Measurements from ENCODE around the gene CLRN2. TPM values are rescaled to one million over a fixed set of nuclear protein-coding genes. Genes with fewer than 3 reads are reported as not detected.

Gene CLRN2
- total RNA-seq, 2 experiments from 2014 or later, result not detected

DNA sequence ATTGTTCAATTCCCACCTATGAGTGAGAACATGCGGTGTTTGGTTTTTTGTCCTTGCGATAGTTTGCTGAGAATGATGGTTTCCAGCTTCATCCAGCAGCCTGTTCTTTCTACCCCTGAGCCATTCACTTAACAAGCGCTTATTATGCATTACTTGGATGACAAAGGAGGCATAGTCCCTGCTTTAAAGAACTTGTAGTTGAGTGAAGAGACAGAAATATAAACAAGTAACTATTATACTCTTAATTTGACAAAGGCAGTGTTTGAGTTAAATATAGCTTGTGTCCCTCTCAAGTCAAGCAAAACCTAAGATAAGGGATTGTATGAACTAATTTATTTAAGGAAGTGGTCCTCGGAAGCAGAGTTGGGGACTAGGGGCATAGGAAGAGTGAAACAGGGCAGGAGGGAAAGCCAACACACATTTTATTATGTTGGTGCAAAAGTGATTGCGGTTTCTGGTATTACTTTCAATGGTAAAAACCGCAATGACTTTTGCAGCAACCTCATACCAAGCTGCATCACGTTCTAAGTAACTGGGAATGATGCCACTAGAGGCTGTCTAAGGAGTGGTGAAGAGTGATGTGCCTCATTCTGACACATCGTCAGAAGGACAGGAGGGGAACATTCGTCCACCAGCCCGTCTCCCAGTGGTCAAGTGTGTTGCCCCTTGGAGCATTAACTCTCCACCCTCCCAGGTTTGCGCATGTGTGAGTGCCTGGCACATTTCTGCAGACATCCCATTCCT is 44.9 kb upstream of the CLRN2 start:
- Histone ChIP-seq H3K4me1 (ENCODE audit: insufficient read depth, low read length, poor library complexity, severe bottlenecking) (no peaks in the 10 kb centered on the region), H3K36me3 (ENCODE audit: insufficient read depth, low read length) (no peaks in the 10 kb centered on the region), H4K20me1 (ENCODE audit: insufficient read depth, low read length) (no peaks in the 10 kb centered on the region), H3K4me2 (ENCODE audit: low read length) (no peak overlapping the region), H3K79me2 (ENCODE audit: insufficient read depth, low read depth, low read length) (no peaks in the 10 kb centered on the region), H3K9me3 (ENCODE audit: low read length) (no peaks in the 10 kb centered on the region), H3K4me3 (ENCODE audit: low read depth, low read length, poor library complexity, severe bottlenecking) (no peak overlapping the region), H2AFZ (ENCODE audit: low read length) (no peak overlapping the region), H3K27ac (ENCODE audit: low read depth, low read length, poor library complexity, severe bottlenecking) (no peak overlapping the region), H3K9me2 (ENCODE audit: insufficient read depth, low read length) (no peaks in the 10 kb centered on the region)
- intact Hi-C loops (cut with micrococcal nuclease; ENCODE audit: unreplicated experiment), result loop anchor here (5.0 to 10.0 kb wide), 3 partner anchors 315 to 1183 kb away; no protein-coding TSS in a partner anchor
- TF ChIP-seq, protein P1, sequence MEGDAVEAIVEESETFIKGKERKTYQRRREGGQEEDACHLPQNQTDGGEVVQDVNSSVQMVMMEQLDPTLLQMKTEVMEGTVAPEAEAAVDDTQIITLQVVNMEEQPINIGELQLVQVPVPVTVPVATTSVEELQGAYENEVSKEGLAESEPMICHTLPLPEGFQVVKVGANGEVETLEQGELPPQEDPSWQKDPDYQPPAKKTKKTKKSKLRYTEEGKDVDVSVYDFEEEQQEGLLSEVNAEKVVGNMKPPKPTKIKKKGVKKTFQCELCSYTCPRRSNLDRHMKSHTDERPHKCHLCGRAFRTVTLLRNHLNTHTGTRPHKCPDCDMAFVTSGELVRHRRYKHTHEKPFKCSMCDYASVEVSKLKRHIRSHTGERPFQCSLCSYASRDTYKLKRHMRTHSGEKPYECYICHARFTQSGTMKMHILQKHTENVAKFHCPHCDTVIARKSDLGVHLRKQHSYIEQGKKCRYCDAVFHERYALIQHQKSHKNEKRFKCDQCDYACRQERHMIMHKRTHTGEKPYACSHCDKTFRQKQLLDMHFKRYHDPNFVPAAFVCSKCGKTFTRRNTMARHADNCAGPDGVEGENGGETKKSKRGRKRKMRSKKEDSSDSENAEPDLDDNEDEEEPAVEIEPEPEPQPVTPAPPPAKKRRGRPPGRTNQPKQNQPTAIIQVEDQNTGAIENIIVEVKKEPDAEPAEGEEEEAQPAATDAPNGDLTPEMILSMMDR (conservative IDR thresholded peaks at IDR 0.05; ENCODE audit: low read length), result no peak
- no peak for DNase-seq (ENCODE audit: low spot score)
- BruUV-seq (replicated peaks), result no TSS peak
- ChIA-PET POLR2A (no interaction called here), CTCF (ENCODE audit: unreplicated experiment) (no interaction called here)

DNA sequence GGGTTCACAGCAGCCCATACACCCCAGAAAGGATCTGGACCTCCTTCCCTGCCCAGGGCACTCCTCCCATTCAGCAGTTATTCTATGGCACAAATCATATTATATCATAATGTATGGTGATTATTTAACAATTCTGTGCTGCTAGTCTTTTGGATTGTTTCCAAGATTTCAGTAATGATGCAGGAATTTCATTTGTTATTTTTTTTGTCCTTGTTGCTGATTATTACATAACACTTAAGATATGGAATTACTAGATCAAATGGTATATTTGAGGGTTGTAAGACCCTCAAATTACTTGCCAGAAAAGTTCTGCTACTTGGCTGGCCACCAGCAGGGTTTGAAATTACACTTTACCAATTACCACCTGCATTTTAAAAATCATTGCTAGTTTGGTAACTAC is 39.5 kb upstream of the CLRN2 start:
- Histone ChIP-seq H3K4me2 (ENCODE audit: low read length) (no peak overlapping the region), H3K9me2 (ENCODE audit: insufficient read depth, low read length) (no peaks in the 10 kb centered on the region), H3K36me3 (ENCODE audit: insufficient read depth, low read length) (no peaks in the 10 kb centered on the region), H3K4me1 (ENCODE audit: insufficient read depth, low read length, poor library complexity, severe bottlenecking) (no peaks in the 10 kb centered on the region), H3K9me3 (ENCODE audit: low read length) (no peaks in the 10 kb centered on the region), H3K79me2 (ENCODE audit: insufficient read depth, low read depth, low read length) (no peaks in the 10 kb centered on the region), H4K20me1 (ENCODE audit: insufficient read depth, low read length) (no peaks in the 10 kb centered on the region), H2AFZ (ENCODE audit: low read length) (no peak overlapping the region), H3K4me3 (ENCODE audit: low read depth, low read length, poor library complexity, severe bottlenecking) (no peak overlapping the region), H3K27ac (ENCODE audit: low read depth, low read length, poor library complexity, severe bottlenecking) (no peak overlapping the region)
- no TSS peak for BruUV-seq (replicated peaks)
- DNase-seq (ENCODE audit: low spot score), result no peak
- POLR2A ChIA-PET, result interaction anchor here (0.6 kb wide), 1 partner anchor 28 kb away, joined by 3 read pairs; no protein-coding TSS in a partner anchor
- CTCF ChIA-PET (ENCODE audit: unreplicated experiment), result no interaction called here
- TF ChIP-seq, protein P1 (conservative IDR thresholded peaks at IDR 0.05; ENCODE audit: low read length), result no peak
- TF ChIP-seq EZH2phosphoT487 (IDR thresholded peaks at IDR 0.05; ENCODE audit: borderline replicate concordance, low read depth, low read length), result no peak
- intact Hi-C loops (cut with micrococcal nuclease; ENCODE audit: unreplicated experiment), result no loop called here

DNA sequence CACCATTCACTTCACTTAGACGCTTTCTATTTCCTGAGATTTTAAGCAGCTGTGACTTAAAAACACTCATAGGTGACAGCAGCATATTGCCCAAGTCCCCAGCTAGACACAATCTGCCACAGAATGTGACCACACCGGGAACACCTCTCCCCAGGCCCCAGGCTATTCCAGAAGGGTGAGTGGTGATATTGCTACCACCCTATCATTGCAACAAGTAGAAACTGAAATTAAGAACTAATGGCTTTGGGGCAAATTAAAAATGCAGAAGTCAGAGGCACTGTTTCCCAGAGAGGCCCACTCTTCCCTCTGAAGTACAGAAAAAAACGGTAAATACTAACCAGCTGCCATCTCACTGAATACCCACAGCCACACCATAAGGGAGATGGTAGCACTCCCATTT is 38.1 kb upstream of the CLRN2 start:
- no peaks in the 10 kb centered on the region for H3K79me2 ChIP-seq (ENCODE audit: insufficient read depth, low read depth, low read length)
- H3K9me3 ChIP-seq (ENCODE audit: low read length), result no peaks in the 10 kb centered on the region
- CTCF ChIA-PET (ENCODE audit: unreplicated experiment), result no interaction called here

More for the DNA sequence above, 38.1 kb upstream of the CLRN2 start:
- TF ChIP-seq, protein P1 (conservative IDR thresholded peaks at IDR 0.05; ENCODE audit: low read length), result no peak
- no peak for TF ChIP-seq EZH2phosphoT487 (IDR thresholded peaks at IDR 0.05; ENCODE audit: borderline replicate concordance, low read depth, low read length)
- Histone ChIP-seq H3K27ac (ENCODE audit: low read depth, low read length, poor library complexity, severe bottlenecking) (no peak overlapping the region), H3K36me3 (ENCODE audit: insufficient read depth, low read length) (no peaks in the 10 kb centered on the region), H3K4me2 (ENCODE audit: low read length) (no peak overlapping the region), H2AFZ (ENCODE audit: low read length) (no peak overlapping the region), H3K4me3 (ENCODE audit: low read depth, low read length, poor library complexity, severe bottlenecking) (no peak overlapping the region), H3K4me1 (ENCODE audit: insufficient read depth, low read length, poor library complexity, severe bottlenecking) (no peaks in the 10 kb centered on the region), H4K20me1 (ENCODE audit: insufficient read depth, low read length) (no peaks in the 10 kb centered on the region), H3K9me2 (ENCODE audit: insufficient read depth, low read length) (no peaks in the 10 kb centered on the region)
- POLR2A ChIA-PET, result no interaction called here
- intact Hi-C loops (cut with micrococcal nuclease; ENCODE audit: unreplicated experiment), result no loop called here
- DNase-seq (ENCODE audit: low spot score), result no peak
- BruUV-seq (replicated peaks), result no TSS peak
